ENCODE results near the gene G0S2. TPM values are rescaled to one million over a fixed set of nuclear protein-coding genes. Genes with fewer than 3 reads are reported as not detected.

G0S2 gene
- total and polyA plus RNA-seq, 9 of the 15 experiments (the other 6 are each of a cell fraction or from before 2014, with no cell fraction given), result 0.18 to 65.6 (median 11.4) TPM

- 0% methylated on average over 1 of the region's 1 CpG for WGBS (ENCODE audit: insufficient coverage, low coverage, missing lambda C conversion rate)
- no peak for DNase-seq (ENCODE audit: extremely low read depth in 1 of 4, low spot score in 3 of 4)
- Histone ChIP-seq H3K4me3 (no peak overlapping the region), H3K27ac (ENCODE audit: extremely low read depth, low read depth, low read length) (no peak overlapping the region), H2AFZ (ENCODE audit: low read depth, low read length) (no peak overlapping the region), H3K4me1 (replicated peaks in 1 of 2; ENCODE audit: control insufficient read depth in 2 of 2, insufficient read depth in 2 of 2, low read length in 2 of 2) (peaks cover 0 to 18% of the 10 kb centered on the region in 2 experiments; a peak in 3 of 5 replicates), H3K9ac (ENCODE audit: insufficient read depth in 1 of 2, low read depth in 2 of 2, low read length in 2 of 2) (no peak overlapping the region), H3K79me2 (ENCODE audit: control insufficient read depth, insufficient read depth, low read length) (no peaks in the 10 kb centered on the region), H4K20me1 (replicated peaks; ENCODE audit: control insufficient read depth, insufficient read depth, low read length) (no peaks in the 10 kb centered on the region), H3K4me2 (ENCODE audit: insufficient read depth, low read length) (no peak overlapping the region), H3K27me3 (ENCODE audit: control insufficient read depth in 2 of 2, insufficient read depth in 2 of 2, low read length in 2 of 2) (no peaks in the 10 kb centered on the region), H3K36me3 (ENCODE audit: control insufficient read depth, insufficient read depth, low read length) (no peaks in the 10 kb centered on the region), H3K9me3 (replicated peaks; ENCODE audit: control insufficient read depth, insufficient read depth, low read depth, low read length) (no peaks in the 10 kb centered on the region), H3K9me1 (ENCODE audit: control insufficient read depth, insufficient read depth, low read length) (no peaks in the 10 kb centered on the region)
- no TSS peak for BruUV-seq (replicated peaks)
- intact Hi-C loops (cut with micrococcal nuclease) (no loop called here), in situ Hi-C loops (cut with MboI) (no loop called here)
- POLR2A ChIA-PET, result interaction anchor here (1.3 kb wide), 2 partner anchors 9 to 14 kb away, joined by 4 to 5 read pairs; no protein-coding TSS in a partner anchor
- TF ChIP-seq RCOR1 (IDR thresholded peaks at IDR 0.05; ENCODE audit: borderline replicate concordance in 1 of 2, low read depth in 2 of 2, low read length in 2 of 2), result 0 out of 4 replicates have a peak, but pooled peaks of 1 of the 2 experiments have one; percentile 28
- TF ChIP-seq JUND (IDR thresholded peaks at IDR 0.05; ENCODE audit: borderline replicate concordance, low read depth, low read length), result no peak
- TF ChIP-seq JUND (tag; IDR thresholded peaks at IDR 0.05; ENCODE audit: borderline replicate concordance, low read depth, low read length), result peak; percentile 22; the same call in 1 of the 3 replicates
- TF ChIP-seq PCBP1 (IDR thresholded peaks at IDR 0.05; ENCODE audit: low read depth, low read length, poor library complexity, severe bottlenecking), result no peak
- TF ChIP-seq CEBPG (CRISPR knock-in tag; IDR thresholded peaks at IDR 0.05), result no peak
- TF ChIP-seq CEBPG (tag; conservative IDR thresholded peaks at IDR 0.05 in 1 of 2, IDR thresholded peaks at IDR 0.05 in 1 of 2), result peak; percentile 69 to 80
- 0 out of 2 replicates have a peak, but pooled peaks have one; percentile 16 for TF ChIP-seq CEBPB (tag; IDR thresholded peaks at IDR 0.05)
- peak; percentile 82 for TF ChIP-seq FOSL1 (tag; conservative IDR thresholded peaks at IDR 0.05)
- TF ChIP-seq ZNF639 (CRISPR knock-in tag; conservative IDR thresholded peaks at IDR 0.05 in 1 of 2, IDR thresholded peaks at IDR 0.05 in 1 of 2), result peak in 1 of 2 experiments; percentile 40; a peak in 1 of 4 replicates
- TF ChIP-seq ZEB2 (IDR thresholded peaks at IDR 0.05), result no peak
- CTCF ChIA-PET (ENCODE audit: low intra/inter-chr PET ratio), result no interaction called here
- FAIRE-seq, result no peak
- ATAC-seq, result no peak
These were observed 8.1 kb upstream of the G0S2 start for GRCh38 chr1:209667103-209667502.

Data from K562 (cell line).